ENCODE results near the gene TPST2. TPM values are rescaled to one million over a fixed set of nuclear protein-coding genes. Genes with fewer than 3 reads are reported as not detected.

TPST2 gene
- total RNA-seq, 3 donors from 2014 or later: 32.5 to 45.4 (median 38.8) TPM

DNA sequence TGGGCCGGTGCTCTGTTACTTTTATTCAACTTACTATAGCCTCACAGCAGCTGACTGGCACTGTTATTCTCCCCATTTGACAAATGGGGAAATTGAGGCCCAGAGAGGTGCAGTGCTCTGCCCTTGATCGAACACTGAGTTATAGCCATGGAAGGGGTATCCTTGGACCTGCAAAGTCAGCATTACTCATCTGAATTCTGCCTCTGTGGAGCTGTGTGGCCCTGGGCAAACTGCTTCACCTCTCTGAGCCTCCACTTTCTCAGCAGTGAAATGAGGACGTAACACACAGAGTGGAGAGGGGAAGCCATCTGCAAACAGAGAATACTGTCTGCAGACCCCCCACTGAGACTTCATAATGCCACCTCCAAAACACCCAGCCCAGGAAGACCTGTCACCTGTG is 25.3 kb downstream of the TPST2 start:
- Mint-ChIP-seq H3K9me3 (no peaks in the 10 kb centered on the region), H3K36me3 (ENCODE audit: insufficient read depth) (peaks cover 2% of the 10 kb centered on the region), H3K4me1 (ENCODE audit: low read depth) (peaks cover 22% of the 10 kb centered on the region), H3K4me3 (no peak overlapping the region), H3K27me3 (ENCODE audit: low read depth) (no peaks in the 10 kb centered on the region)
- DNase-seq (no peak), ATAC-seq (no peak)

DNA sequence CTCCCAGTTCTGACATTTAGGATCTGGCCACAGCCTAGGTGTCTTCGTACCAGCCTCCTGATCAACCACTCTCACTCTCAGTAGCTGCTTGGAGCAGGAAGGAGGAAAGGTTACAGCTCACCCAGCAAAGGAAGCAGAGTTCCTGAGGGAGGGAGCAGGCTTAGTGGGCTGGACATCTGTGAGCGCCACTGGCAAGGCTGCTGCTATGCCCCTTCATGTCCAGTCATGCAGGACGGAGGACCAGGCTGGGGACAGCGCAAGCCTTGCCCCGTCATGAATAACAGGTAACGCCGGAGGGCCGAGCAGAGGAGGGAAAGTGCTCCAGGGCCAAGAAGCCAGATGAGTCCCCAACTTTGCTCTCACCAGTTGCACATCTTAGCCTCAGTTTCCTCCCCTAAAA is 25.8 kb downstream of the TPST2 start:
- Mint-ChIP-seq H3K36me3 (ENCODE audit: insufficient read depth) (peaks cover 2% of the 10 kb centered on the region), H3K27me3 (ENCODE audit: low read depth) (no peaks in the 10 kb centered on the region), H3K4me3 (no peak overlapping the region), H3K9me3 (no peaks in the 10 kb centered on the region), H3K4me1 (ENCODE audit: low read depth) (peaks cover 22% of the 10 kb centered on the region)
- DNase-seq (no peak), ATAC-seq (no peak)

DNA sequence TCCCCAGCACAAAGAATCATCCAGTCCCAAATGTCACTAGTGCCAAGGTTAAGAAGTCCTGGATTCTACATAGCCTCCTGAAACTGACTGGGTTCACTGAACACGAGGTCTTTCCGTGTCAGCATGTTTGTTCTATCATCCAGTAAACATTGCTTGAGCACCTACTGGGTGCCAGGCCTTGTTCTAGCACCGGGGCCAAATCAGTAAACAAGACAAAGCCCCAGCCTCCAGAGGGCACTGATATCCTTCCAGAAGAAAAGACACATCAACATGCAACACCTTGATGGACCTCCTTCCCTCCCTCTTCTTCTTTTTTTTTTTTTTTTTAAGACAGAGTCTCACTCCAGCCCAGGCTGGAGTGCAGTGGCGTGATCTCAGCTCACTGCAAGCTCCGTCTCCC is 26.9 kb downstream of the TPST2 start:
- Mint-ChIP-seq H3K36me3 (ENCODE audit: insufficient read depth) (peaks cover 2% of the 10 kb centered on the region), H3K27me3 (ENCODE audit: low read depth) (no peaks in the 10 kb centered on the region), H3K4me3 (no peak overlapping the region), H3K9me3 (no peaks in the 10 kb centered on the region), H3K4me1 (ENCODE audit: low read depth) (peaks cover 21% of the 10 kb centered on the region)
- no peak for DNase-seq
- no peak for ATAC-seq

DNA sequence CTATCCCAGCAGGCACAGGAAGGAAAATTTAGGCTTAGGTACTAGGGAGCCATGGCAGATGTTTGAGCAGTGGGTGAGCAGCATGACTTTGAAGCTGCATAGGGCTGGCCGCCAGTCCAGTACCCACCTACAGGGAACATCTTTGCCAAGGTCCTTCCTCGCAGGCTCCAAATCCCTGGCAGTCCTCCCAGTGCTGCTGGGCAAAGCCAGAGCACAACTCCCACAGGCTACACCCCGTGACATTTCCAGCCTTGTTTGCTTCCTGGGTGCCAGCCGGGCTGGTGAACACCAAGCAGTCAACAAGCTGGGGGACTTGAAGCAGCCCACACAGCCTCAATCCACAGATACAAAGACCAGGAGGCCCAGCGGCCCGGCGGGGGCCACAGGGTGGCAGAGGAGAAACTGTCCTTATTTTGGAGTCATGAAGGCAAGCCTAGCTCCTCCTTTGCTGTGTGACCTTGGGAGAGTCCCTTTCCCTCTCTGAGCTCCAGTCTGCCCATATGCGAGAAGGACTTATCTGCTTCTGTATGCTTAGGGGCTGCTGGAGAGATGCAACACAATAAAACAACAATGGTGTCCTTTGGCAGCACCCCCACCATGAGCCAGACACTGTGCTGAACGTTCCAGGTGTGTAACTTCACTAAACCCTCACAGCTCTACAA is 28.0 kb downstream of the TPST2 start:
- Mint-ChIP-seq H3K4me3 (no peak overlapping the region), H3K4me1 (ENCODE audit: low read depth) (peaks cover 21% of the 10 kb centered on the region), H3K27me3 (ENCODE audit: low read depth) (no peaks in the 10 kb centered on the region), H3K9me3 (no peaks in the 10 kb centered on the region), H3K36me3 (ENCODE audit: insufficient read depth) (peaks cover 2% of the 10 kb centered on the region)
- ATAC-seq (no peak), DNase-seq (no peak)

DNA sequence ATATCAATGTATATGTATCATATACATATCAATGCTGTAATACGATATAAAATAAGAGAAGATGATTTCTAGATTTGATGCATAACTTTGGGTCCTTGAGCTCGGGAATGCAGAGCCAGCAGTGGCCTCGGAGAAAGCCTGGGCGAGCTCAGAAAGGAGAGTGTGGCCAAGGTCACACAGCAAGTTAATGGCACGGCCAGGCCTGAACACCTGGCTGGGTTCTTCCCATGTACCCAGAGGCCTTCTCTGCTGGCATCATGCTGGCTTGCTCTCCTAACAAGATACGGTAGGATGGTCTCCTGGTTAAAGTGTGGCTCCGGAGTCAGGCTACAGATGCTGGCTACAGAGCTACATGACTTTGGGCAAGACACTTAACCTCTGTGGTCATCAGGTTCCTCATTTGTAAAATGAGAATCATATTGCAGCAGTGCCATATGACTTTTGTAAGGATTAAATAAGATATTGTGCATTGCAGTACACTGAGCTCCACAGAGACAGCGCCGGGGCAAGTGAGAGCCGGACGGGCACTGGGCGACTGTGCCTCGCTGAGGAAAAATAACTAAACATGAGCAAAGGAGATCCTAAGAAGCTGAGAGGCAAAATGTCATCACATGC is 29.9 kb downstream of the TPST2 start:
- ATAC-seq (no peak), DNase-seq (no peak)
- H3K36me3 Mint-ChIP-seq (ENCODE audit: insufficient read depth): no peaks in the 10 kb centered on the region
- no peaks in the 10 kb centered on the region for H3K9me3 Mint-ChIP-seq
- no peaks in the 10 kb centered on the region for H3K27me3 Mint-ChIP-seq (ENCODE audit: low read depth)
- no peak overlapping the region for H3K4me3 Mint-ChIP-seq
- H3K4me1 Mint-ChIP-seq (ENCODE audit: low read depth): peaks cover 21% of the 10 kb centered on the region

DNA sequence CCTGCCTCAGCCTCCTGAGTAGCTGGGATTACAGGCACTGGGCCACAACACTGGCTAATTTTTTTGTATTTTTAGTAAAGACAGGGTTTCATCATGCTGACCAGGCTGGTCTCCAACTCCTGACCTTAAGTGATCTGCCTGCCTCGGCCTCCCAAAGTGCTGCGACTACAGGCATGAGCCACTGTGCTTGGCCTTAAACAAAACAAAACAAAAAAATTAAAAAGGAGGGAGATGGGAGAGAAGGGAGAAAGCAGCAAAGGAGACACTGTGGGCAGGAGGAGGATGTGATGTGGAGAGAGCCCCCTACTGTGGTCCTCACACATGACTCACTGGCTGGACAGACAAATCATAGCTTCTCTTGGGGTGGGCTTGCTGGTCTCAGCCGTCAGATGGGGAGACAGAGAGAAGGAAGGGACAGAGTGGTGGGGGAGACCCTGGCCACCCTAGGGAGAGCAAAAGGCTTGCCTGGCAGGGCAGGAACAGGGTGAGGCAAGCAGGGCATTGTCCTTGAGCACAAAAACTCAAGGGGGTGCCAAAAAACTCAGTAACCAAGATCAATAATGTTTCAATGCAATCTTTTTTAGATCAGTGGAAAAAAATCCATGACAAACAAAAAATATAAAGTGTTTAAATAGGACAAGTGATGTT is 31.6 kb downstream of the TPST2 start:
- no peak for DNase-seq
- Mint-ChIP-seq H3K4me3 (no peak overlapping the region), H3K27me3 (ENCODE audit: low read depth) (no peaks in the 10 kb centered on the region), H3K36me3 (ENCODE audit: insufficient read depth) (no peaks in the 10 kb centered on the region), H3K9me3 (no peaks in the 10 kb centered on the region), H3K4me1 (ENCODE audit: low read depth) (peaks cover 18% of the 10 kb centered on the region)
- no peak for ATAC-seq

DNA sequence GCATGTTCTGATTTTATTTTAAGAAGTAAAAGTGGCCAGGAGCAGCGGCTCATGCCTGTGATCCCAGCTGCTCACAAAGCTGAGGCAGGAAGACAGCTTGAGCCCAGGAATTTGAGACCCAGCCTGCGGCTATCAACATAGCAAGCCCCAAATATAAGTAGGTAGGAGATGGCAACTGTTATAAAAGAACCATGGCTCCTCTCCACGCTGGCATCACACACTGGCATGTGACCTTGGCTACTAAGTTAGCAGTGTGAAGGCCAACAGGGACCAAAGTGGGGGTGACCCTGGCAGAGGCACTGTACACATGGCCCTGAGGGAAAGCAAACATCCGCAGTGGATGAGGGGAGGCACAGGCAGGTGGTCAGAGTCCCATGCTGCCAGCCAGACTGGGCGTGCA is 33.0 kb downstream of the TPST2 start:
- Mint-ChIP-seq H3K27me3 (ENCODE audit: low read depth) (no peaks in the 10 kb centered on the region), H3K36me3 (ENCODE audit: insufficient read depth) (no peaks in the 10 kb centered on the region), H3K4me1 (ENCODE audit: low read depth) (peaks cover 15% of the 10 kb centered on the region), H3K9me3 (no peaks in the 10 kb centered on the region), H3K4me3 (no peak overlapping the region)
- DNase-seq (no peak), ATAC-seq (no peak)

DNA sequence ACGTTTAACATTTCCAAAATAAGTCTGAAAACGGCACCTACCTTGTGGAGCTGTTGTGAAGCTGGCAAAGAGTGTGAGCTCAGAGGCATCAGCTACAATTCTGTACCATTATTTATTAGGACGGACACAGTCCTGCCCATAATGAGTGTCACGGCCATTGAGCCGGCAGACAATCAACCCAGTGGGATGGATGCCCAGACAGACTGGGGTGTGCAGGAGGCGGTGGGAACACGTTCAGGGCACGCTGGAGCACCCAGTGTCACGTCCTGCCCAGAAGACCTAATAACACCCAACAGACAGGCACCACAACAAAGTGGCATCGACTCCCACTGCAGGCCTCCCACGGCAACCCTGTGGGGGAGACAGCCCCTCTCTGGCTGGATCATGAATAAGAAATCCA is 34.5 kb downstream of the TPST2 start:
- Mint-ChIP-seq H3K36me3 (ENCODE audit: insufficient read depth) (no peaks in the 10 kb centered on the region), H3K27me3 (ENCODE audit: low read depth) (no peaks in the 10 kb centered on the region), H3K4me1 (ENCODE audit: low read depth) (peaks cover 15% of the 10 kb centered on the region), H3K4me3 (no peak overlapping the region), H3K9me3 (no peaks in the 10 kb centered on the region)
- DNase-seq: no peak
- no peak for ATAC-seq

DNA sequence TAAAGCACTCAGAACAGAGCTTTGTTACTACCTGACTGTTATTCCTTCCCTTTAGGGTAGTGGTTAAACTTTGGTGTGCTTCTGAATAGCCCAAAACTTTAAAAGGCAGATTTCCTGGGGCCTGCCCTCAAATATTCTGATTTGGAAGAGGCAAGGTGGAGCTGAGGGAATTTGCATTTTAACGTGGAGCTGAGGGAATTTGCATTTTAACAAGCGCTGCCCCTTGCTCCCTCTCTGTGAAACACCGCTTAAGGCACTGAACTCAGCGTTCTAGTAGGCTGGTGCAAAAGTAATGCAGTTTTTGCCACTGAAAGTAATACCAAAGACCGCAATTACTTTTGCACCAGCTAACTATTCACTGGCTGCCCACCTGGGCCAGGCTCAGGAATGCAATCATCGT is 35.0 kb downstream of the TPST2 start:
- DNase-seq (no peak), ATAC-seq (no peak)
- H3K4me3 Mint-ChIP-seq: no peak overlapping the region
- H3K27me3 Mint-ChIP-seq (ENCODE audit: low read depth): no peaks in the 10 kb centered on the region
- H3K36me3 Mint-ChIP-seq (ENCODE audit: insufficient read depth): no peaks in the 10 kb centered on the region
- H3K9me3 Mint-ChIP-seq: no peaks in the 10 kb centered on the region
- peaks cover 15% of the 10 kb centered on the region for H3K4me1 Mint-ChIP-seq (ENCODE audit: low read depth)

DNA sequence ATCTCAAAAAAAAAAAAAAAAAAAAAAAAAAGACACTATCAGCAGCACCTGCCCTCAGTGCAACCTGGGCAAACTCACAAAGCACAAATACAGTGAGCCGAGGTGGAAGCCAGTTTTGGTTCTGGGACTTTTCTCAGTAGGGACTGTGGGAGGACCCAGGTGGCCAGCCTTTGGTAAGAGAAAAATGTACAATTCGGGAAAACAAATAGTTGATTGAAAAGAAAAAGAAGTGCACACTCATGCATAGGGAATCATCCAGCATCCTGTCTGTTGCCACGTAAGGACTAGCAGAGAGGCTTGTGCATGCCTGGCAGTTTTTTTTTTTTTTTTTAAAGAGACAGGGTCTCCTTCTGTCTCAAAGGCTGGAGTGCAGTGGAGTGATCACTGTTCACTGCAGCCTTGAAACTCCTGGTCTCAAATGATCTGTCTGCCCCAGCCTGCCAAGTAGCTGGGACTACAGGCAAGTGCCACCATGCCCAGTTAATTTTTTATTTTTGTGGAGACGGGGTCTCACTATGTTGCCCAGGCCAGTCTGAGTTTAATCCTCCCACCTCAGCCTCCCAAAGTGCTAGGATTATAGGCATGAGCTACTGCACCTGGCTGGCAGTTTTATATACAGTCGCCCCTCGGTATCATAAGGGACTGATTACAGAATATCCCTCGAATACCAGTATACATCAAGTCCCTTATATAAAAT is 36.7 kb downstream of the TPST2 start:
- DNase-seq (no peak), ATAC-seq (no peak)
- no peaks in the 10 kb centered on the region for H3K9me3 Mint-ChIP-seq
- no peaks in the 10 kb centered on the region for H3K27me3 Mint-ChIP-seq (ENCODE audit: low read depth)
- H3K4me1 Mint-ChIP-seq (ENCODE audit: low read depth): peaks cover 13% of the 10 kb centered on the region
- no peak overlapping the region for H3K4me3 Mint-ChIP-seq
- H3K36me3 Mint-ChIP-seq (ENCODE audit: insufficient read depth): no peaks in the 10 kb centered on the region

DNA sequence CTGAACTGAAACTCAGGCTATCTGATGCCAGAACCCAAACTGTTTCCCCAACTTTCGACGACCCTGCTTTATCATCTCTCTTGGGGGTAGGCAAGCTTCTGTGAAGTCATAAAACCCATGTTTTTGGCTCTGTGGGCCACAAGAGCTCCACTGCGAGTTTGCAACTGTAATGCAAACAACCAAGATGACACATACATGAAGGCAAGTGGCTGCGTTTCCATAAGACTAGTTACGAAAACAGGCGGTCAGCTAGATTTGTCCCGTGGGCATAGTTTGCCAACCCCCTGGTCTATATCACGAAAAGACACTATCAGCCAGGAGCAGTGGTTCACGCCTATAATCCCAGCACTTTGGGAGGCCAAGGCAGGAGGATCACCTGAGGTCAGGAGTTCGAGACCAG is 37.5 kb downstream of the TPST2 start:
- Mint-ChIP-seq H3K27me3 (ENCODE audit: low read depth) (no peaks in the 10 kb centered on the region), H3K36me3 (ENCODE audit: insufficient read depth) (no peaks in the 10 kb centered on the region), H3K9me3 (no peaks in the 10 kb centered on the region), H3K4me1 (ENCODE audit: low read depth) (peaks cover 18% of the 10 kb centered on the region), H3K4me3 (no peak overlapping the region)
- ATAC-seq: no peak
- no peak for DNase-seq

DNA sequence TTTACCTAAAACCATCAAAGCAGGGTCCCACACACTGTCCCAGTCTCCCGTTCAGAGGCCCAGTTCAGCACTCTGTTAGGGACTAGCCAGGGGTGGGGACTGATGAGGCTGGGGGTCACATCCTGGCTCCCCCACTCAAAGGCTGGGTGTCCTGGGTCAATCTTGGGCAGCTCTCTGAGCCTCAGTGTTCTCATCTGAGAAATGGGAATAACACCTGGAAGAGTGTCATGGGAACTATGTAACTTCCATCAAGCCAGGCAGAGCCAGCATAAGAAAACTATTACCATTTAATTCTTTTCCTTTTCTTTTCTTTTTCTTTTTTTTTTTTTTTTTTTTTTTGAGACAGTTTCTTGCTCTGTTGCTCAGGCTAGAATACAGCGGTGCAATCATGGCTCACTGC is 38.4 kb downstream of the TPST2 start:
- peaks cover 25% of the 10 kb centered on the region for H3K4me1 Mint-ChIP-seq (ENCODE audit: low read depth)
- peaks cover 1% of the 10 kb centered on the region for H3K36me3 Mint-ChIP-seq (ENCODE audit: insufficient read depth)
- no peaks in the 10 kb centered on the region for H3K27me3 Mint-ChIP-seq (ENCODE audit: low read depth)
- no peaks in the 10 kb centered on the region for H3K9me3 Mint-ChIP-seq
- H3K4me3 Mint-ChIP-seq: peak overlapping the region; percentile 26
- DNase-seq (no peak), ATAC-seq (no peak)

DNA sequence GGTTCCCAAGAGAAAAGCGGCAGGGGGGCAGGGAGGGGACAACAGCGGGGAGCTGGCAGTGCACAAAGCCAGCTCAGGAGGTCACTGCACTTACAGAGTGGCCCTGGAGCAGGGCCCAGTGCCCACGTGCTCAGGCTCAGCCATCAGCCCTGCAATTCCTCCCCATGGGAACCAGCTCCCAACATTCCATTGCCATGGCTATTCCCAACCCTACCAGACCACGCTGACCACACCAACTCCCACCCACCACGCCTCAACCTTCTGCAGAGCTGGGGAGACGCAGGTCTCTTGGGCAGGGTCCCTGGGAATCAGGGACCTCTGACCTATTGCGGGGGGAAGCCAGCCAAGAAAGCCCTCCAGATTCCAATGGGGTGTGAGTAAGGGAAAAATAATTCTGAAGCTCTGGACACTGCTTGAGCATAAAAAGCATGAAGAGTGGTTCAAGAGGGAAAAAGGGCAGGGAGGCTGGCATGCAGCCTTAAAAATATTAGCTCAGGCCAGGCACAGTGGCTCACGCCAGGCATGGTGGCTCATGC is 39.4 kb downstream of the TPST2 start:
- ATAC-seq (no peak), DNase-seq (no peak)
- Mint-ChIP-seq H3K36me3 (ENCODE audit: insufficient read depth) (peaks cover 4% of the 10 kb centered on the region), H3K27me3 (ENCODE audit: low read depth) (no peaks in the 10 kb centered on the region), H3K4me1 (ENCODE audit: low read depth) (peaks cover 25% of the 10 kb centered on the region), H3K9me3 (no peaks in the 10 kb centered on the region), H3K4me3 (no peak overlapping the region)

DNA sequence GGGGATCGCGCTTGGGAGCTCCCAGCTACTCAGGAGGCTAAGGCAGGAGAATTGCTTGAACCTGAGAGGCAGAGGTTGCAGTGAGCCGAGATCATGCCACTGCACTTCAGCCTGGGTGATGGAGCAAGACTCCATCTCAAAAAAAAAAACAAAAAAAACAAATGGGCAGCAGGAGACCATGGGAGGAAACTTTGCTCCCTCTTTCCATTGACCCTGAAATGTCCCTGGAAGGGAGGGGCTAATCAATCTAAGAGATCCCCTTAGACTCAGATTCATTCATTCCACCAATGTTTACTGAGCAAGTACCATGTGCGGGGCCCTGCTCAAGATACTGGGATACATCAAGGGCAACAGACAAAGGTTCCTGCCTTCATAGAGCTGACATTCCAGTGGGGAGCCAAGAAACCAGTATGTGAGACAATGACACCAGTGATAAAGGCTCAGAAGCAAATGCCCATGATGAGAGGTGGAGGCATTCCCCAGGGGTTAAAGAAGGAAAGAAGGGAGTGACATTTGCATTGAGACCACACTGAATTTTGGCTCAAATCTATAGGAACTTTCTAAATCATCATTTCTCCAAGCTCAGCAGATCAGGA is 39.9 kb downstream of the TPST2 start:
- DNase-seq (no peak), ATAC-seq (no peak)
- Mint-ChIP-seq H3K4me3 (no peak overlapping the region), H3K9me3 (no peaks in the 10 kb centered on the region), H3K27me3 (ENCODE audit: low read depth) (no peaks in the 10 kb centered on the region), H3K36me3 (ENCODE audit: insufficient read depth) (peaks cover 4% of the 10 kb centered on the region), H3K4me1 (ENCODE audit: low read depth) (peaks cover 26% of the 10 kb centered on the region)
